CD4-positive, alpha-beta T cell treated with Interleukin-2 at 100 ng/mL for 4 hours (primary cell): ENCODE measurements around the gene DPY19L2.
"Not testable (repeated sequence)": the region's sequence is repeated elsewhere in the genome, so short reads cannot be mapped to it uniquely, and the experiment has no call there.

Experiments
- DNase-seq: peaks from one replicate; pipeline ENCODE4 v3.0.0-alpha.2; 2020; ENCODE audit warnings: low spot score

Gene DPY19L2

DNA sequence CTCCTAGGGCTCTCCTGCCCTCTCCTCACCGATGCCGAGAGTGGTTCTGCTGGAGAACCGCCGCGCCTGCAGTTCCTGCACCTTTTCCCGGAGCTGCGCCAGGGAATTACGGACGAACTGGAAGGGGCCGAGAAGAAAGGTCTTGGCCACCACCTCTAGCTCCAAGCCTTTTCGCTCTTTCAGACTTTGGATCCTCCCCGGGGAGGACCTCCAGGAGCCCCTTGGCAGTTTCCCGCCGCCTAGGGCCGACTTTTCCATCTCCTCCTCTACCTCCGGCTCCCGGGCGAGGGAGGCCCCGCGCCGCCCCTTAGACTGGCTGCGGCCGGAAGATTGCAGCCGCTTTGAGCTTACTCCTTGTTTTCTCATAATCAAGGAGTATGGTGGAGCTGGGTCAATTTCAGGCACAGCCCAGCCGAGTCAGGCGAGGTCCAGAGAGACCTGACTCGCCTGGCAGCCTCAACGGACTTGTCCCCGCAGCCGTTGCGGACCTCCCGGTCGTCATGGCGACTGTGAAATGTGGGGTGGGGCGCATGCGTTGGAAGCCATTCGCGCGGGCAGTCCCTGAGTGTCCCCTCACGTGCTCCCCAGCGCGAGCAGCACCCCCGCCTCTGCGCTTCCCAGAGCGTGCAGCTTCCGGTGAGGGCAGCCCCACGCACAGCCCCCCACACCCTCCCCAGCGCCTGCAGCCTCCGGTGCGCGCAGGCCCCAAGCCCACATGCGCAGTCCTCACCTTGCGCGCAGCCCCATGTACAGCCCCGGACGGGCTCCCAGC lies at the start of gene DPY19L2:
TSS of gene DPY19L2 (minus strand) at position 466 of the 772 bp plus-strand sequence. CDS start at position 366, 100 bp downstream.
- peak; percentile 45 for DNase-seq

DNA sequence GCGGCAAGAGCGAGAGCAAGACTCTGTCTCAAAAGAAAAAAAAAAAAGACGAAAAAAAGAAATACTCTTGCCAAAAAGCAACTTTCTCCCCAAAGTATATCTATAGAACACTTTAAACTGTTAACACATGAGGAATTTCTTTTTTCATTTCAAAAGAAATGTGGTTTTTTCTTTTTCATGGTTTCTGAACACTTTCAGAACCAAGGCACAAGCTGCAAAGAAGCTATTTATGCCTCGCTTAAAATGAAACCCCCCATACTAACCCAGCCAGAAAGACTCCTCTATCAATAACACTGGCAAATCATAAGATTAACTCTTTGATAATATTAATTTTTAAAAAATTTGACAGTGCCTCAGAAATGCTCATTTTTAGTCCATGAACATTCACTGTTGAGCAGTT lies 48.6 kb upstream of the DPY19L2 start:
- DNase-seq, result not testable (repeated sequence)

DNA sequence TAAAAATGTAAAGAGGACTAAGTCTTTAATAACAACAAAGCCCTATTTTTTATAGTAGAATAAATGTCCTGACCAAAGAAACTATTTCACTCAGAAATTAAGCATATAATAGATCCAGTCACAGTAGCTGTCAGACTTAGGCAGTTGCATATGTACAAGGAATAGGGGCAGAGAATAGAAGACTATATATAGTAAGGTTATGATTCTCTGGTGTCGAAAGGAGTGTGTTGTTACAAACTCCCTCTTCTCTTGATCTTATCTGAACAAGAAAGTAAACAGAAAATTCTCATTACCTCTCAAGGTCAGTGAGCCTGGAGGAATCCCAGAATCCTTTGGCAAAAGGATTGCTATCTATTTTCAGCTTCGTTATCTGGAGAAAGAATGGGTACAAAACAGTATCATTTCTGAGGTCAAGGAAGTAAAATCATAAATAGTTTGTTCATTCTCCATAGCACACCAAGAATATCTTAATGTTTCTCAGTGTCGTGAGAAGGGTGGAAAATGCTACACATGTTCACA lies 46.9 kb upstream of the DPY19L2 start:
- DNase-seq, result not testable (repeated sequence)

DNA sequence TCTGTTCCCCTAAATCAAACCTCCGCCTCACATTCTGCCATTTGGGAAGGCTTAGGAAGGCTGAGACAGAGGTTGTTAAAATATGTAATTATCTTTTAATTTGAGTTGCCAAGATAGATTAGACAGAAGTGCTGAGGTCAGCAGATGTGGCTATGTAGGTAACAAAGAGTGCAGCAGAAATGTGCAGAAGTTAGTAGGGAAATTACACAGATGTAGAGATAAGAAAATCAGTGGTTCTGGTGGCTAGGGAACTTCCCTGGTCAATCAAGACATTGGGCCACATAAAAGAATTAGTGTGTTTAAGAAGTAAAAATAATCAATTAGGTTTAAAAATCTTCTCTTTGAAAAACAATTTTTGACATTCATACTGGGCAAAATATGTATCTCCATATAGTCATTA lies 46.1 kb upstream of the DPY19L2 start:
- DNase-seq, result not testable (repeated sequence)

DNA sequence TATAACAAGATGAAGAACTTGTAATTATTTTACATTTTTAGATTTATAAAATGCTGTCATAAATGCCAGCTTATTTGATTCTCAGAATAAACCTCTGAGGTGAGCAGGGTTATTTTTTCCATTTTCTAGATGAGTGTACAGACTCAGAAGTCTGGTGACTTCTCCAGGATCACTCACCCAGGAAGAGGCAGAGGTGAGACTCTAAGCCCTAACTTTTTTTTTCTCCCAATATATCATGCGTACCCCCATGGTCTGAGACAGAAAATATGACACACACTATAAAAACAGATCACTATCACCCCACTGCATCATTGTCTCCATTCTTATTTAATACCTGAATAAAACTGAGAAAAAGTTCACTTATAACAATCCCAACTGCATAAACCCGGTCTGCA lies 45.4 kb upstream of the DPY19L2 start:
- DNase-seq, result not testable (repeated sequence)

DNA sequence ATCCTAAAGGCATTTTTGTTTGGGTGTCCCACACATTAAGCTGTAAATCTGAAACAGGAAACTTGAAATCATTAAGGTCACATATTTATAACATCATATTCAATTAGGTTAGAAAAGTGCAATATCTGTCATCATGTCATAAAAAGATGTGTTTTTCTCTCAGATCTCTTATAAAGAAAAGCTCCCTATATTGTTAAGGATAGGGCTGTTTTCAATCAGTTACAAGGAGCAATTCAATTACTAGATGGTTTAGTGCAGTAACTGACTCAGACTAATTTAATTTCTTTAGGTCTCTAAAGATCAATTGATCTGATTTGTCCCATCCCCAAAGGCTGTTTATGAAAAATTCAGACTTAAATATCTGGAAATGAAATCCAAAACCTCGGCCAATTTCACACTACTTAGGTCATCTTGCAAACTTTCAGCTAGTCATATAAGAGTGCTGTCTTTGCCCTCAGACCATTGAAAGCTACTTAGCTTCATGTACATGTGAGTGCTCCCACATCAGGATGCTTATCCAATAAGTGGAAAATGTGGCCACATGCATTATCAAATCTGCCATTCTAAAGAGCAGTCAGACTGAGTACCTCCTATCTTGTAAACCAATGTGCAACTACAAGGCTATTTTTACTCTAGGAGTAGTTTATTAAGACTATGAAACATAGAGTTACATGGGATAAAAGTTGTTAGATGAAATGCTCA lies 44.8 kb upstream of the DPY19L2 start:
- DNase-seq, result not testable (repeated sequence)

DNA sequence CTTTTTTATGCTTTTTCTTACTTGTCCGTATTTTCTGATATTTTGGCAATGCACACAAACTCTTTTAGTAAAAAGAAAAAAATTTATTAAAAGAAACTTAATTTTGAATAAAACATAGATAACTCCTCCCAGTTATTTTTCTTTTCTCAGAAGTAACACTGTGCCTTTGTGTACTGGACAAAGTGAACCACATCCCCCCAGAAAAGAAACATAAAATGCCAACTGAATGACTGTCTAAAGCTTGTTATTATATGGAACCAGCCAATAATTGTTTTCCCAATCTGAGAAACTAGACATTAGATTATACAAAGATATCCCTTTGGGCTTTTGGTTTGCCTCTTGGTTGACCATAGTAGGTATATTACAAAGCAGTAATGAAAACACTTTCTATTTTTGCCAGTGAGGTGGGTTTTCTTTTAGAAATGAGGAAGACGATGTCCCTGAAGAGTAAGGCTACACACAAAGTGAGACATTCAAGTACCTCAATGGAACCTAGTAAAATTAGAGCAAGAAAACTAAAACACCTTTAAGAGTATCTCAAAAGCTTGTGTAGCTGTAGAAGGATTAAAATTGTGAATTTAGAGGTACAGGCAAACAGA lies 44.2 kb upstream of the DPY19L2 start:
- not testable (repeated sequence) for DNase-seq

DNA sequence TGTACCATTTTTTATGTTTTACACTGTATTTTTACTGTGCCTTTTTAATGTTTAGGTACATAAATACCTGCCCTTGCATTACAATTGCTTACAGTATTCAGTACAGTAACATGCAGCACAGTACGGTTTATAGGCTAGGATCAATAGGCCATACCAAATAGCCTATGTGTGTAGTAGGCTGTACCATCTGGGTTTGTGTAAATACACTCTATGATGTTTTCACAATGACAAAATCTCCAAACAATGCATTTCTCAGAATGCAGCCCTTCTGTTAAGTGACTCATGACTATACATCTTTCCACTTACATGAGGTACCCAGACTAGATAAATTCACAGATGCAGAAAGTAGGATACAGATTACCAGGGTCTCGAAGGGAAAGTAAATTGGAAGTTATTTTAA lies 43.0 kb upstream of the DPY19L2 start:
- DNase-seq, result not testable (repeated sequence)

DNA sequence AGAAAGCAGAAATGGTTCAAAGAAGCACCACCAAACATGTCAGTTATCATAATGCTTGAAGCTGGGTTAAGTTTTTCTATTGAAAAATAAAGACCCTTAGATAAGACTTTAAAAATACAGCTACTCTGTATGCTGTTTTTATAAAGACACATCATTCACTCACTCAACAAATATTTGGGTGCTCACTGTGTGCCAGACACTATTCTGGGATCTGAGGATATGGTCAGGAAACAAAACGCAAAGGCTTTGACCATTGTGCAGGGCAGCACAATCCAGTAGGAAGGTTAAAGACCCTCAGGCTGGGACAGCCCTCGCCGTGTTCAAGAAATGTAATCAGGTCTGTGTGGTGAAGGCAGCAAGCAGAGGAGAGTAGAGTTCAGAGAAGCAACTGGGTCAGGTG lies 38.0 kb upstream of the DPY19L2 start:
- DNase-seq, result no peak

DNA sequence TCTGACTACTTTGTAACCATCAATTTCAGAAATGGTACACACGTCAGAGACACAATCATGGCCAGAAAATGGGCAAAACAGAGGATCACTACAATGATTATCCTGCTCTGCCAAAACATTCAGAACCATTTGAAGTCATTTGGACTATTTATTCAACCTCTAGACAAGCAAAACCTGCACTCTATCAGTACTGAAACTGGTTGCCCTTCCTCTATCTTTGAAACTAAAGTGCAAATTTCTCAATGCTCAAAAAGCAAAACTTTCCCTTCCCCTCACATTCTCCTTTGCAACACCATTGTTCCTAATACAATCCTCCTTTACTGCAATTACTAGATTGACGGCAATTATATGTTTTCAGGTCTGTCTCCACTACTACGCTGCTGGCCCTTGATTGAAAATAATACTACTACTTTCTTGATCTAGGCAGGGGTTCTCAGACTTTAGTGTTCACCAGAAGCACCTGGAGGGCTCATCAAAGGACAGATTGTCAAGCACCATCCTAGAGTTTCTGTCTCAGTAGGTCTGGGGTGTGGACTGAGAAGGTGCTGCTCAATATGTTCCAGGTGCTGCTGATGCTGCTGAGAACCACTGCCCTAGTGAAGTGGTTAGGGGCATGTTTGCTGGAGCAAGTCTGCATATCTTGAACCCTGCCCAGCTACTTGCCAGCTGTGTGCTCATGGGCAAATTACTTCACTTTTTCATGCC lies 31.5 kb upstream of the DPY19L2 start:
- not testable (repeated sequence) for DNase-seq

DNA sequence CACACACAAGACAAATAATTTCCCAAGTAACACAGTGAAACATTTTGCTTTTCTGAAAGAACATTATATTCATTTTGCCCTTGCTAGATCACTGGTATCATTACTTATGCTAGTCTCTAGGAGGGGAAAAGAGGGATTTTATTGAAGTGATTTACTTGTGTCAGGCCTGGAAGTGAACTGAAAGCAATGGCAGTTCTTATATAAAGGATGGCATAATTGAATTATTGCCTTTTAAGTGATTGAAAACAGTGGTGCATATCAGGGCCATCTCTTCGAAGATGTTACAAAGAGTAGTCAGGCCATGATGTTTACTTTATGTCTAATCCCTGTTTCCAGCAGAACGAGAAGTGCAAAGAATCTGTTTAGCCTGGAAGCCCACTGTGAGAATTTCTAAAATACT lies 30.7 kb upstream of the DPY19L2 start:
- not testable (repeated sequence) for DNase-seq

DNA sequence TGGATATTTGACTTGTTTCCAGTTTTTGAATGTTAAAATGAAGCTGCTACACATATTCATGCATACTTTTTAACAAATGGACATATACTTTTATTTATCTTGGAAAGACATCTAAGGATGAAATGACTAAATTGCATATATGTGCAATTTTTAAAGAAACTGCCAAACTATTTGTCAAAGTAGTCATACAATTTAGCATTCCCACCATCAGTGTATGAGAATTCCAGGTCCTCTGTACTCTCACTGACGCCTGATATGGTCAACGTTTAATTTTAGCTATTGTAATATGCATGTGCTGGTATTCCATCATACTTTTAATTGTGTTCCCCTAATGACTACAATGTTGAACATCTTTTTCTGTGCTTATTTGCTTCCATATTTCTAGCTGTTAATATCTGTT lies 22.5 kb upstream of the DPY19L2 start:
- DNase-seq, result not testable (repeated sequence)

DNA sequence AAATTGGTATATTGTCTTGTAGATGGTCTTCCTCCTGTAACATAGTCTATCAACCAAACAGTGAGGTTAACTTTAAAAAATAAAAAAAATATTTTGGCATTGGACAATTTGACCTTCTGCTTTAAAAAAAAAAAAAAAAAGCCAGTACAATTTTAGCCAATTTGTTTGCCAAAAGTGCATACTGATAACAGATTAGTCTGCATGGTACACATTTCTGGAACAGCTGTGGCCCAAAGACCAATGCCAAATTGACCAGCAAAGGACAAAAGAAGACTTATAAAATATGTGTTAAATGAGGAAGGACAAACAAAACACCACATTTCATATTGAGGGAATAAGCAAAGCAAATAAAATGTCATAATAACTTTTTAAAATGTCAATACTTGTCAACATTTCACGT lies 20.8 kb upstream of the DPY19L2 start:
- DNase-seq, result not testable (repeated sequence)

DNA sequence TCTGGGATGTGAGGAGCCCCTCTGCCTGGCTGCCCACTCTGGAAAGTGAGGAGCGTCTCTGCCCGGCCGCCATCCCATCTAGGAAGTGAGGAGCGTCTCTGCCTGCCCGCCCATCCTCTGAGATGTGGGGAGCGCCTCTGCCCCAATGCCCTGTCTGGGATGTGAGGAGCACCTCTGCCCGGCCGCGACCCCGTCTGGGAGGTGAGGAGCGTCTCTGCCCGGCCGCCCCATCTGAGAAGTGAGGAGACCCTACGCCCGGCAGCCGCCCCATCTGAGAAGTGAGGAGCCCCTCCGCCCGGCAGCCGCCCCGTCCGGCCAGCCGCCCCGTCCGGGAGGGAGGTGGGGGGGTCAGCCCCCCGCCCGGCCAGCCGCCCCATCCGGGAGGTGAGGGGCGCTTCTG lies 18.3 kb upstream of the DPY19L2 start:
- DNase-seq, result not testable (repeated sequence)

DNA sequence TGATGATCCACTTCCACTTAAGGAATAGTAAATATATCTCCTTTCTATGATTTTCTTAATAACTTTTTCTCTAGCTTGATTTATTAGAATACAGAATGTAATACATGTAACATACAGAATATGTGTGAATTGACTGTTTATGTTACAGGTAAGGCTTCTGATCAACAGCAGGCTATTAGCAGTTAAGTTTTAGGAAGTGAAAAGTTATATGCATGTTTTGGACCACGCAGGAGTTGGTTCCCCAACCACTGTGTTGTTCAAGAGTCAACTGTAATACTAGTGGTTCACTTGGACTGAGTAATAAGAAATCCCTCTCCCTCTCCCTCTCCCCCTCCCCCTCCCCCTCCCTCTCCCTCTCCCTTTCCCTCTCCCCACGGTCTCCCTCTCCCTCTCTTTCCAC lies 17.5 kb upstream of the DPY19L2 start:
- DNase-seq, result not testable (repeated sequence)

DNA sequence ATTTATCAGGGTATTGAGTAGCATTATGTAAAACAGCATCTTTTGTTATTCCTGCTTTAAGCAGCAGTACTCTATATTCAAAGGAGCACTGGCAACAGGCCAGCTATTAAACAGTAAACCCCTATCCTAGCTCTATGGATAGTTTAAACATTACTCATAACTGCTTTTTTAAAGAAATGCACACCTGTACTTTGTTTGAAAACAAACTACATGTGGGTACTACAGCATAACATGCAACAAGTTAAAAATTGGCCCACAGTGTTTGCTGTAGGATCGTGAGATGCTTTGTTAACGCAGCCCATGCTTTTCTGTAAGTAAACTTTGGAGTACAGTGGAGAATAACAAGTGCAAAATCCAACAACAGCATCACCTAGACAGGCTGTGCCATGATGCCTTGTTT lies 14.3 kb upstream of the DPY19L2 start:
- DNase-seq, result not testable (repeated sequence)

DNA sequence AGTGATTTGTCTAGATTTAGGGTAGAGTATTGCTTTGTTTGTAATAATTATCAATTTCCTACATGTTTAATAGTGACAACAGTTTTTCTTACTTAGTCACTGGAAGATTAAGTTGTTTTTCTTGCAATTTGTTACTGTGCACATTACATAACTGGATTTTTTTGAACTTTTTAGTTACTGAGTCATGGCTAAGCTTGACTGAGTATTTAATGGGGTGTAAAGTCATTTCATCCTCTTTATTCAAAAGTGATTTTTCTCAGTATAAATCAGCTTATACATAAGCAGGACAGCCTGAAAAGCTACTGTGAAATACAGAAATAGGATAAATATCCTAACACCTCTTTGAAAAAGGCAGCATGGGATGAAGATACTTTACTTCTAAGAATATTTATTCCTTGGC lies 12.5 kb upstream of the DPY19L2 start:
- not testable (repeated sequence) for DNase-seq

DNA sequence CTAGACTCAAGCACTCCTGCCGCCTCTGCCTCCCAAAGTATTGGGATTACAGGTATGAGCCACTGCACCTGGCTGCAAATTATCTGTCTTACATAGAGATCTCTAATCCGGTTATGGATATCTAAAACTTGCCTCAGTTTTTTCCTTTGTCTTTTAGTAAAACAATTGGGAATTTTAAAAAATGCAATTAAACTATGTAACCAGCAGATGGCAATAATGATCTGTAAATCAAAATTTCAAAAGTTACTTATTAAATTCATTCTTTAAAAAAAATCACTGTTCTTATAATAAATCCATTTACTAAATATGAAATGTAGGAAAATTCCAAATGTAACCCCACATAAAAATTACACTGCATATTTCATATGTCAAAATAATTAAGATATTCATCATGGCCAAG lies 4.3 kb upstream of the DPY19L2 start:
- not testable (repeated sequence) for DNase-seq

DNA sequence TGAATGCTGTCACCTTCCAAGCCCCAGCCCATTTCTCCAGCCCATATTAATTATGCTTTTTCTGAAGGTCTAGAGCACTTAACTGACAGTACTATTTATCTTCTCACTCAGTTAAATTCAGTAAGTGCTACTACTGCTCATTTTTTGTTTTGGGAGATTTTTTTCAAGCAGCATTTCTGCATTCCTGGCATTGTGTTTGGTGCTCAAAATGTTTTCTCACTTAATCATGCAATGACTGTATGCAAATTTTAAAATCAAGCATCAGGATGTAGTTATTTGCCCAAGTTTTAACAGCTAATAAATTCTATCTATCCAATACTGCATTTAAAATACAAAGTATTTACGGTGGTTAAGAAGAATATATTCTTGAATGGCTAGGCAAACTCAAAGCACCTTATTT lies 1.6 kb upstream of the DPY19L2 start:
- not testable (repeated sequence) for DNase-seq

DNA sequence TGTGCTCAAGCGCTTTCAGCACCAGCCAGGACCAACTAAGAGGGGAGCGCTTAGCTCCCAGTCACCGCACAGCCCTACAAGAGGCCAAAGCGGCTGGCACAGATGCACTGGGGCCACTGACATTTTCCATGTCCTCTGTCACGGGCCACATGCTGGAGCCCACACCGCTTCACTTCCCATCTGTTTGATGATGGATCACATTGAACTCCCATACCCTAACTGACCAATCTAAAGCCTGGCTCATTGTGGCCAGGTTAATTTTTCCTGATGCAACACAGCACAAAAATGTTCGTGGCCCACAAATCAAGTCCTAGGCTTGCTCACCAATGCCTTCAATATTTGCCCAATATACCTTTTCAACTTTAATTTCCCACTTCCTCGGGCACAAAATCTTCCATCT lies 1.1 kb upstream of the DPY19L2 start:
- DNase-seq, result not testable (repeated sequence)

DNA sequence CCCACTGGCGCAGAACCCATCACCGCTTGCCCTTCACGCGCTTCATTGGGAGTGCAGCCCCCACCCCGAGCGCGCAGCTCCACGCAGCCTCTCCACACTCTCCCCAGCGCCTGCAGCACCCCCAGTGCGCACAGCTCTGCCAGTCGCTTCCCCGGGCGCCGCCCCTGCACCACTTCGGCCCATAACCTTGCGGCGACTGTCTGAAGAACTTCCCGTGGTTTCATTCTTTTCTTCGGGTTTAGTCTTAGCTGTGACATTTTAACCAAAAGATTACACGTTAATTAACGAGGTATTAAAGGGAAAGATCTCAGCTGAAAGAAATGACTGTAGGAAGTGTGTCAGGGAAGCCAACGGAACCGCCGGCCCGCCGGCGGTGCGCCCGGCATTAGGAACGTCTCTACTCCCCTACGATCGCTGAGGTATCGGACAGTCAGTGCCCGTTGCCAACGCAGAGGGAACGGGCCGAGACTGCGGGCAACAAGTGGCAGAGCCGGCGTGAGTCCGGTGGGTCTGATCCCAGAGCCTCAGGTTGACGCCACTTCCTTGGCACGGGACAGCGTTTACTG lies 590 bp upstream of the DPY19L2 start:
- peak; percentile 7 for DNase-seq

DNA sequence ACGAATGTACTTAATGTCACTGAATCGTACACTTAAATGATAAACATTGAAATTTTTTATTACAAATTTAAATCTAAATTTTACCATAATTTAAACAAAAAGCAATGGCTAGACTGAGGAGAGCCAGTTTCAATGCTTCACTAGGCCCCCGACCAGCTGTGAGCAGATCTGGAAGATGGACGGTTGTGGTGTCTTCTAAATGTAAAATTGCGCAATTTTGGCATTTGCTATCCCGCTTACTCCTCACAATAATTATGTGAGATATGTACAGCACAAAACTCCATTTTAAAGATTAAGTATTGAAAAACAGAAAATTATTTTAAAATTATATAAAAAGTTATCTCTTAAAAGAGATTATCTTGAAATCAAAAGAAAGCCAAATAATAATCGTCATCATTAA lies 5.3 kb downstream of the DPY19L2 start:
- not testable (repeated sequence) for DNase-seq
